HG03520 (cell line): ENCODE measurements around the gene FAM43B.

Experiments used
- ATAC-seq: cut with Tn5 transposase; IDR thresholded peaks from one replicate; pipeline ENCODE4 v1.9.1; 2021; ENCODE audit warnings: mild to moderate bottlenecking, moderate library complexity; ENCODE audit not compliant: unreplicated experiment

FAM43B gene

GRCh38 chr1:20551161-20551560 is 1.2 kb upstream of the FAM43B start:
- no peak for ATAC-seq

- ATAC-seq, result no peak
Measured at GRCh38 chr1:20552728-20553445, 514 bp downstream of the FAM43B start.

- no peak for ATAC-seq
Measured at GRCh38 chr1:20555025-20555757, 2.8 kb downstream of the FAM43B start.

GRCh38 chr1:20555758-20556120 is 3.4 kb downstream of the FAM43B start:
- no peak for ATAC-seq

- no peak for ATAC-seq
Measured at GRCh38 chr1:20558191-20558590, 5.8 kb downstream of the FAM43B start.

- no peak for ATAC-seq
Measured at GRCh38 chr1:20560966-20561365, 8.6 kb downstream of the FAM43B start.

GRCh38 chr1:20565234-20565633 is 12.9 kb downstream of the FAM43B start:
- no peak for ATAC-seq

- ATAC-seq, result no peak
Measured at GRCh38 chr1:20569523-20570098, 17.2 kb downstream of the FAM43B start.

GRCh38 chr1:20571427-20571826 is 19.1 kb downstream of the FAM43B start:
- ATAC-seq, result no peak

- no peak for ATAC-seq
Measured at GRCh38 chr1:20573987-20574386, 21.6 kb downstream of the FAM43B start.

- ATAC-seq, result no peak
Measured at GRCh38 chr1:20574686-20575540, 22.5 kb downstream of the FAM43B start.

GRCh38 chr1:20575541-20576336 is 23.4 kb downstream of the FAM43B start:
- no peak for ATAC-seq

GRCh38 chr1:20578062-20578461 is 25.7 kb downstream of the FAM43B start:
- ATAC-seq, result no peak

GRCh38 chr1:20578721-20579395 is 26.5 kb downstream of the FAM43B start:
- ATAC-seq, result no peak

- ATAC-seq, result no peak
Measured at GRCh38 chr1:20584890-20585289, 32.5 kb downstream of the FAM43B start.

- ATAC-seq, result no peak
Measured at GRCh38 chr1:20586953-20587660, 34.7 kb downstream of the FAM43B start.

GRCh38 chr1:20587661-20588053 is 35.3 kb downstream of the FAM43B start:
- ATAC-seq, result no peak

GRCh38 chr1:20588634-20589225 is 36.4 kb downstream of the FAM43B start, which contains the start of gene CDA:
Gene CDA (plus strand): TSS chr1:20589097. CDS start chr1:20589130, 33 bp downstream.
- ATAC-seq, result no peak
